GM23248 (cell line): ENCODE data around the gene THADA.

Source experiments
- EZH2 ChIP-seq: fragments of 200-600 bp; sonication (generic); IDR thresholded peaks from 2 replicates; pipeline ENCODE4 v1.6.1; 2018; ENCODE audit warnings: antibody characterized with exemption, mild to moderate bottlenecking; ENCODE audit not compliant: insufficient read depth, poor library complexity, severe bottlenecking
- EZH2phosphoT487 ChIP-seq: fragments of 200-600 bp; sonication (generic); IDR thresholded peaks from 2 replicates; pipeline ENCODE4 v1.6.1; 2018; ENCODE audit warnings: antibody characterized with exemption, moderate library complexity, mild to moderate bottlenecking, low read depth; ENCODE audit not compliant: insufficient read depth

DNA sequence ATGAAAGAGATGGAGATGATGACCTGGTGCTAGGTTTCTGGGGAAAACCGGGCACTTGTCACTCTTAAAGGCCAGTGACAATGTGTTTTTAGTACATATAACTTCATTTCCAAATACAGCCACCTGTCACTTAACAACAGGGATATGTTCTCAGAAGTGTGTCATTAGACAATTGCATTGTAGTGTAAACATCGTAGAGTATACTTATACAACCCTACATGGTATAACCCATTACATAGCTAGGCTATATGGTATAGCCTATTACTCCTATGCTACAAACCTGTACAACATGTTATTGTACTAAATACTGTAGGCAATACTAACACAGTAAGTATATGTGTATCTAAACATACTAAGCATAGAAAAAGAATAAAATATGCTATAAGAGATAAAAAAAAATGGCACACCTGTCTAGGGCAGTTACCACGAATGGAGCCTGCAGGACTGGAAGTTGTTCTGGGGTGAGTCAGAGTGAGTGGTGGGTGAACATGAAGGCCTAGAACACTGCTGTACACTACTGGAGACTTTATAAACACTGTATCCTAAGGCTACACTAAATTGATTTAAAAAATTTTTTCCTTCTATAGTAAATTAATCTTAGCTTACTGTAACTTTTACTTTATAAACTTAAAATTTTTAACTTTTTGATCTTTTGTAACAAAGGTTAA is 123.2 kb downstream of the THADA start:
- TF ChIP-seq EZH2phosphoT487 (no peak), EZH2 (no peak)
